GM21515 (cell line): ENCODE measurements around the gene ADCYAP1.
"Not testable (repeated sequence)": the region's sequence is repeated elsewhere in the genome, so short reads cannot be mapped to it uniquely, and the experiment has no call there.

Experiments used
- ATAC-seq: cut with Tn5 transposase; IDR thresholded peaks from one replicate; pipeline ENCODE4 v1.9.1; 2021; ENCODE audit not compliant: unreplicated experiment

ADCYAP1 gene

GRCh38 chr18:904218-905090, at the start of gene ADCYAP1:
ADCYAP1 (plus strand) TSS chr18:904871; CDS start chr18:905387, 516 bp downstream.
- ATAC-seq: no peak

- ATAC-seq: no peak
Observed at GRCh38 chr18:857986-858385, 46.7 kb upstream of the ADCYAP1 start.

- ATAC-seq: peak; percentile 80
Observed at GRCh38 chr18:864872-865273, 39.8 kb upstream of the ADCYAP1 start.

GRCh38 chr18:867257-867656, 37.4 kb upstream of the ADCYAP1 start:
- ATAC-seq: no peak

GRCh38 chr18:873426-873825, 31.2 kb upstream of the ADCYAP1 start:
- ATAC-seq: not testable (repeated sequence)

GRCh38 chr18:875912-876311, 28.8 kb upstream of the ADCYAP1 start:
- no peak for ATAC-seq

GRCh38 chr18:877238-877637, 27.4 kb upstream of the ADCYAP1 start:
- no peak for ATAC-seq

- no peak for ATAC-seq
Observed at GRCh38 chr18:886076-886475, 18.6 kb upstream of the ADCYAP1 start.

- ATAC-seq: no peak
Observed at GRCh38 chr18:887716-888115, 17.0 kb upstream of the ADCYAP1 start.

GRCh38 chr18:892316-892715, 12.4 kb upstream of the ADCYAP1 start:
- no peak for ATAC-seq

- no peak for ATAC-seq
Observed at GRCh38 chr18:896315-896714, 8.4 kb upstream of the ADCYAP1 start.

- ATAC-seq: no peak
Observed at GRCh38 chr18:901761-902160, 2.9 kb upstream of the ADCYAP1 start.

- no peak for ATAC-seq
Observed at GRCh38 chr18:902229-902628, 2.4 kb upstream of the ADCYAP1 start.

- ATAC-seq: no peak
Observed at GRCh38 chr18:903701-904100, 970 bp upstream of the ADCYAP1 start.

GRCh38 chr18:905307-905947, 756 bp downstream of the ADCYAP1 start:
- ATAC-seq: no peak

- no peak for ATAC-seq
Observed at GRCh38 chr18:905948-906415, 1.3 kb downstream of the ADCYAP1 start.

GRCh38 chr18:906416-907114, 1.9 kb downstream of the ADCYAP1 start:
- no peak for ATAC-seq

- ATAC-seq: no peak
Observed at GRCh38 chr18:907115-907884, 2.6 kb downstream of the ADCYAP1 start.

GRCh38 chr18:907885-908757, 3.5 kb downstream of the ADCYAP1 start:
- ATAC-seq: no peak
